ENCODE data around the gene NDUFS8.
"Not testable (repeated sequence)": the region's sequence is repeated elsewhere in the genome, so short reads cannot be mapped to it uniquely, and the experiment has no call there.

NDUFS8 gene

DNA sequence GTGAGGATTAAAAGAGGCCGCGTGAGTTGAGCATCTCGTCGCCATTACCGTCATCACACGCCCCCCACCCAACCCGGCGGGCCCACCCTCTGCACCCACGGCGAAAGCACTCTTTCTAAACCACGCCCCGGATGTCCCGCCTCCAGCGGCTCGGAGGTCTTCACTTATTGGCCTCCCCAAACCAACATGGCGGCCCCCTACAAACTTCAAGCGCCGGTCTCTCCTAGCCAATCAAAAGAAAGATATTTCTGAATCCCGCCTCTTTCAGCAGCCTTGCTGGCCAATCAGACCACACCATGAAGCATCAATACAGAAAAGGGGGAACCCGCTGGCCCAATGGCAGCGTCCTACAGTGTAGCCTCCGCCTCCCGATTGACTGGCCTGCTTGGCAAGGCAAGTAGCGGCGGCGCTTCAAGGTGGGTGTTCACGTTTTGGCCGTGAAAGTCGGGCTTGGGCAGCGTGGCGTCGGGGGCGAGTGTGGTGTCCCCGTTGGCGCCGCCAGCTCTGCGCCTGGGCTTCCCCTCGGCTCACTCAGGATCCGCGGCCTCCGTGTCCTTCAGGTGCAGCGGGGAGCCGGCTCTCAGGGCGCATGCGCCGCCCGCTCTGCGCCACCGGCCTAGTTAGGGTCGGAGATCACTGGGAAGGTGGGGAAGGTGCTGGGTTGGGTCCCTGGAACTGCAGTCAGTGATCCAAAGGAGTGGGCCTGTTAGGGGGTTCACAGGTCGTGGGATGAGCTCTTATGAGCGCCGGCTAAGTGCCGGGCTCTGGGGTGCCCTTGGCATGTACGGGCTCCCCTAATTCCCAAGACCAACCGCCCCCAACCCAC is at the start of gene NDUFS8:
TSS of gene NDUFS8 (plus strand) at position 364 of the 826 bp plus-strand sequence. CDS start 1,471 bp downstream, outside the sequence.
- DNase-seq (ENCODE audit: low spot score), result peak; percentile 100

DNA sequence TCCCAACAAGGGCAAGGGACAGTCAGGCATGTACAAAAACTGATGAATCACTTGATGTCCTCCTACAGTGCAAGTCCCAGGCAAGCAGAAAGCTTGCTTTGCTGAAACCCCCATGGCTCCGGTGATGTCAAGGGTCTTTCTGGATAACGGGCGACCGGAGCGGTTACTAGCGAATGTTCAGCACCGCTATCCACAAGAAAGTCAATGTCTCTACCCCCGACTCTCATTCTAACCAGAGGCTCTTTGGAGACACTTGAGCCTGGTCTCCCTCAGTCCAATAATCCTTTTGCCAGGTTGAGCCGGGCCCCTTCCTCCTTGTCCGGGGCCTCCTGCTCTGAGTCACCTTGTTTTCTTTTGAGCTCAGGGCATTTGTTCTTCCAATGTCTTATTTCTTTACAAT is 49.3 kb upstream of the NDUFS8 start:
- DNase-seq (ENCODE audit: low spot score), result not testable (repeated sequence)

DNA sequence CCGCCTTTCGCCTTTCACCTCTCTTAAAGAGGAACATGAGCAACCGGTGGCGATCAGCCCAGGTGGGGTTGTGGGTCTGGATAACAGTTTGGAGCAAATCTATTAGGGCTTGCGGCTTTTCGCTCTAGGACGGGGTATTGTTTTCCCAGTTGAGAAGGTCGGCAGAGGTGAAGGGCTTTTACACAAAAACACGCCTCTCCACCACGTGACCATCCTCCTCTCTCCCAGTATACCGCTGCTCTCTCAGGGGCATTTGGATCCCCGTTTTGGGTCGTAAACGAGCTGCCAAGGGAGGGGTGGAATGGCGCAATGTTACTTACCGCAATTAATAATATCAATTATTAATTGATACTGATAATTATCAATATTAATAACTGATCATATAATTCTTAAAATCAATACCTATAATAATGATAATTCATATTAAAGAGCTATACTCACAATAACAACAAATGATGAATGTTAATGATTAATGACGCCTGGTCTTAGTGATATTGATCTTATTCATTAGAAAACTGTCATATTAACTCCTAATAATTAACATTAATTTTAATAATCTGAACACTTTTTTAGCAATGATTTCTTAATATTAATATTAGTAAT is 48.1 kb upstream of the NDUFS8 start:
- DNase-seq (ENCODE audit: low spot score), result not testable (repeated sequence)

DNA sequence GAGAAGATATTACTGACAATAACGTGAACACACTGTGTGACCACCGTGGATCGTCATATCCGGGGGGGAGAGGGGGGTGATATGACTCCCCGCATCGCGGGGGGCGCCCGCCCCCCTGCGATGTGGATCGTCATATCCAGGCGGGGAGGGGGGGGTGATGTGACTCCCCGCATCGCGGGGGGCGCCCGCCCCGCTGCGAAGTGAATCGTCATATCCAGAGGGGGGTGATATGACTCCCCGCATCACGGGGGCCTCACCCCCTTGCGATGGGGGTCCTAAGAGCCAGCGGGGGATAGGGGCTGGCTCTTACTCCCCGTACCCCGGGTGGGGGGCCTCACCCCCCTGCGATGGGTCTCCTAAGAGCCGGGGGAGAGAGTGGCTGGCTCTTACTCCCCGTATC is 46.5 kb upstream of the NDUFS8 start:
- DNase-seq (ENCODE audit: low spot score), result no peak

DNA sequence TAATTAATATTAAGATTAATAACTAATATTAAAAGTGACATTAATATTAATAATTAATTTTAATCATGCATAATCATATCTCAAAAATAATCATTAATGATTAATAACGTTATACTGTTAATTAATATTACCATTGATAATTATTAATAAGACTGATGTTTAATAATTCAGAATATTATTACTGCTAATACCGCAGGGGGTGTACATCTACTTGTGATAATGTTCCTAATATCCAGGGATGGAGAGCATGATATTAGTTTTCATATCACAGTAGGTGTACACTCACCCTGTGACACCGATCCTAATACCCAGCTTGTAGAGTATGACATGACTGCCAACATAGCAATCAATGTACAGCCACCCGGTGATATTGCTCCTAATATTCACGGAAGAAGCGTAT is 45.2 kb upstream of the NDUFS8 start:
- not testable (repeated sequence) for DNase-seq (ENCODE audit: low spot score)

DNA sequence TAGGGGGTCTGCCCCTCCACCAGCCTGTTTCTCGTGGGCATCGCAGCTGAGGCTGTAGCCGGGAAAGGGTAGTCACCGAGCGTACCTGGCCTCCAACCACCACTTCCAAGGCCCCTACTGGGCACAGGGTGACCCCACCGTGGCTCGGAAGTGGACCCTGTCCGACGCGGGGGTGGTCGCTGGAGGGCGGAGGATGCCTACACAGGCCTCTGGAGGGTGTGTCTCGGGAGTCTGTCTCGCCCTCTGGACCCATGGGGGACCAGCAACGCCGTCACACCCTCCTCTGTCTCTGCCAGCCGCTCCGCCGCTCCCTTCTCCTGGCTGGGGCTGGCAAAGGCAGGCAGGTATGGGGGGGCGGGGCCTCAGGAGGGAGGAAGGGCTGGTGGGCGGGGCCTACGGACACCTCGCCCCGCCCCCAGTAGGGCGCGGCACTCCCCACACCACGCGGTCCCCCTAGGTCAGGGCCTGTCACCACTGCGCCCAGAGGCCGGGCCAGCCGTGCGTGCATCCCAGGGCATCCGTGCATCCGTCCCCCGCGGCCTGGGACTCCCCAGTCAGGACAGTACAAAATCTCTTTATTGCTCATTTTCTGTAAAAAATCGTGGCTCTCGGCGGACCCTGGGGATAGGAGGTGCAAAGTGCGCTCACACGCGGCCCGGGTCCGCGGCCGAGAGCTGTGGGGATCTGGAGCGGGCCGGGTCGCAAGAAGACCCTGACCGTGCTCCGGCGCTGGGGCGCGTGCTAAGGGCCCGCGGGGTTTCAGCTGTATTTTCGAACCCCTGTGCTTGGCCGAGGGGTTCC is 39.7 kb upstream of the NDUFS8 start:
- not testable (repeated sequence) for DNase-seq (ENCODE audit: low spot score)

DNA sequence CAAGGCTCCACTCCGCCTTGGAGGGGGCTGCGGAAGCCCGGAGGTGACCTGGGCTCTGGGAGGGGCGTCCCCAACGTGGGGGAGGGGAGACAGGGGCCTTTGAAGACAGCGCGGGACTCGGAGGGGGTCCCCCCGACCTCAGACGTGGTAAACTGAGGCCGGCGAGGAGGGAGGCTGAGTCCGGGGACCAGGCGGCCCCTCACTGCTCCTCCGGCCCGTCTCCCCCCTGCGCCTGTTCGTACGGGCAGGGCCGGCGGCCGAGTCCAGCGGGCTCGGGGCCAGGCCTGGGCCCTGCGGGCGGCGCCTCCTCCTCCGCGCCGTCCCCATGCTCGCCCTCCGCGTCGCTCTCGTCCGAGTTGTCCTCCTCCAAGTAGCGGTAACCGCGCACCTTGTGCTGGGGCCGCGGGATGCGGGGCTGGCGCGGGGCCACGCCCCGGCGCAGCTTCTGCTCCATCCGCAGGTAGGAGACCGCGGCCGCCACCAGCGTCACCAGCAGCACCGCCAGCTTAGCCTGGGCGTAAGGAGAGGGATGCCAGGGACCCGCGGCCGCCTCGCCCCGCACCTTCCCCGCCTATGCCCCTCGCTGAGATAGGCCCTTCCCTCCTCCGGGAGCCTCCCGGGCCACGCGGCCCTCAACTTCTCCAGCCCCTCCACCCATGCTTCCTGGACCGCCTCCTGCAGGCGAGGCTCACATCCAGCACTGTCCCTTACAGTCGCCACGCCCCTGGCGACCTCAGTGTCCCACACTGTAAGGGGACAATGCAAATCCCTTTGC is 38.9 kb upstream of the NDUFS8 start:
- DNase-seq (ENCODE audit: low spot score), result not testable (repeated sequence)

DNA sequence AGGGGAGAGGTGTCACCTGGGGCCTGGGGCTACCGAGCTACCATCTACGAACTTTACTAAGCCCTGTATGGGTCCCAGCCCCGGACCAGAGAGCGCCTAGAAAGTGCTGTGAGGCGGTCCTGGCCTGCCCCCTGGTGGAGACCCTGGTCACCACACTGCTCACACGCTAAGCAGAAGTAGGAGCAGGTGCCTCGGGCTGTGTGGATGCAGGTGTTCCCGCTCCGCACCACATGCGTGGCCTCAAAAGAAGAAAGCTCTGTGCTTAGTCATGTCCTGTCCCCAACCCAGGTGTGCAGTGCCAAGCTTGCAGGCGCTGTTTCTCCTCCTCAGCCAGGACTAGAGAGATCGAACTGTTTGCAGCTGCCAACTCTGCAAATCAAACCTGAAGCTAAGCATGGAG is 36.7 kb upstream of the NDUFS8 start:
- not testable (repeated sequence) for DNase-seq (ENCODE audit: low spot score)

DNA sequence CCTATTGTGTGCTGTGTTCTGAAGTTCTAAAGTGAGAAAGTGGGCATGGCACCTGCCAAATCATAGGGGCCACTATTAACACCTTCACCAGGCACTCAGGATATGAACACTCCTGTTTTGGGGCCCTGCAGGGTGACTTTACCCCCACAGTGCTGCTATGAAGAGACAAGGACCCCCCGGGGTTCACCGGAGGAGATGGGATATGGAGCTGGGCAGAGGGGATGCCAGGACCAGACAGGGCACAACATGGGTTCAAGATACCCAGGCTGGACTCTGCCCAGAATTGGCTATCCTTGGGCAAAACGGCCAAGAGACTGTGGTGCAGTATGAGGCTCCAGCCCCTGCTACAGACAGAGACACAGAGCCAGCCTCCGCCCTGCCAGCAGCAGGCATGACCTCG is 36.1 kb upstream of the NDUFS8 start:
- DNase-seq (ENCODE audit: low spot score), result not testable (repeated sequence)

DNA sequence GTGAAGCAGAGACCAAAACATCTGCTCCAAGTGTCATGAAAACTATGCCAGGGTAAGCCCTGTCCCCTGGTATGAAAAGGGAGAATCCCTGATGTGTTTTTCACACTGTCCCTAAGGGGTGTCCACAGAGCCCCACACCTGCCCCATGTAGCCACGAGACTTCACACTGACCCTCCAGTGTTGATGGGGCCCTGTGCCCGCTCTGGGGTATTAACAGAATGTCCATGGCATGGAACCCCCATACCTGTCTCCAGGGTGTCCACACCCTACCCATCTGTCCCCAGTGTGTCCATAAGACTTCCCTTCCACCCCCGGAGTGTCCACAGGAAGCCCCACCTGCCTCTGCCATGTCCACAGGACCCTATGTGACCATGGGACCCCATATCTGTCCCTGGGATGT is 35.4 kb upstream of the NDUFS8 start:
- DNase-seq (ENCODE audit: low spot score), result not testable (repeated sequence)

DNA sequence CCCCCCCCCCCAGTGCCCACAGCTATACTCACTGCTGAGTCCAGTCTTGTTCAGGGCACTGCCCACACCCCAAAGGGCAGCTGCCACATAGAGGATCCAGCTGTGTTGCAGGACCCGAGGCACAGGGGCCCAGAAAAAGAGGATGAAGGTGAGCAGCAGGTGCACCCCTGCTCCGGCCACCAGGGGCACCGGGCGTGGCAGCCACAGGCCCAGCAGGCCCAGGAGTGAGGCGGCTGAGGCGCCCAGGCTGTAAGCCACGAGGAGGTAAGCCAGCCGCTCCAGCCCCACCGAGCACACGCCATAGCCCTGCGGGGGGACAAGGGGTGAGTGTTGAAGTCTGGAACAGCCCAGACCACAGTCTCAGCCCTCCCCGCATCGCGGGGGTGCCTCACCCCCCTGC is 34.9 kb upstream of the NDUFS8 start:
- not testable (repeated sequence) for DNase-seq (ENCODE audit: low spot score)

DNA sequence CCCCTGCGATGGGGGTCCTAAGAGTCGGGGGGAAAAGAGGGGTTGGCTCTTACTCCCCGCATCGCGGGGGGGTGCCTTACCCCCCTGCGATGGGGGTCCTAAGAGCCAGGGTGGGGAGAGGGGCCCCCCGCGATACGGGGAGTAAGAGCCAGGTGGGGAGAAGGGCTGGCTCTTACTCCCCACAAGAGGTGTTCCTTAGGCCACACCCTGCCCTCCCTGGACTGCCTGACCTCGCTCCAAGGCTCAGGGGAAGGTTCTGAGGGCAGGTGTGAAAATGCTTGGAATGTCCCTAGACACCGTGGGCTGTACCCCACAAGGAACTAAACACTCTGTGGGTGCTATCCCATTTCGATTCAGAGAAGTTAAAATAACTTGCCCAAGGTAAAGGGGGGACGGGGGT is 34.4 kb upstream of the NDUFS8 start:
- no peak for DNase-seq (ENCODE audit: low spot score)

DNA sequence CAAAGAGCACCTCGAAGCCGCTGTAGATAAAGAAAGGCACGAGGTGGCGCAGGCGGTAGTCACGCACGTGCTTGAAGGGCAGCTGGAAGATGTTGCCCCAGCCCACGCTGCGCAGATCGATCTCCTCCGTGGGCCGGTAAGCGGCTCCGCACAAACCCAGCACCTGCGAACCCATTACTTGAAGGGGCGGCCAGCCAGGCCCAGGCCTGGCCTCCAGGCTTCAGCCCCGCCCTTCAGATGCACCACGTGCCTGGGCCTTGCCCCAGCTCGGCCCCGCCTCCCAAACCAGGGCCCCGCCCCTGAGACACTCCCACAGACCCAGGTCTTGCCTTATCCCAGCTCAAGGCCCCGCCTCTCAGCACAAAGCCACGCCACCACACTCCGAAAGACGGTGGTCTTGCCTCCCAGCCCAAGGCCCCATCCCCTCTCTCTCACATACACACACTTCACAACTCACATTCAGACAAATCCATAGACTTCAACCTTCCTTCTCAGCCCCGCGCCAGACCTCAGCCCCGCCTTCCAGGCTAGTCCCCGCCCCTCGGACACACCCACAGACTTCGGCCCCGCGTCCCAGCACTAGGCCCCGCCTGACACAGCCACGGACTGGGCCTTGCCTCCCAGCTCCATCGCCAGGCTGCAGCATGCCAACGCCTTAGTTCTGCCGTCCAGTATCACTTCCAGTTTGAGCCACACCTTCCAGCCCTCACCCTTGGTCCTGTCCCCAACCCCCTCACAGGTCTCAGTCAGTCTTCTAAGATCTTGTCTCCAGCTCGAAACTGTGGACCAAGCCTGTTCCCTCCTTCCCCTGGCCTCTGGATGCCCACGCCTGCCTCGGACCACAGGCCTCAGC is 33.6 kb upstream of the NDUFS8 start:
- no peak for DNase-seq (ENCODE audit: low spot score)

DNA sequence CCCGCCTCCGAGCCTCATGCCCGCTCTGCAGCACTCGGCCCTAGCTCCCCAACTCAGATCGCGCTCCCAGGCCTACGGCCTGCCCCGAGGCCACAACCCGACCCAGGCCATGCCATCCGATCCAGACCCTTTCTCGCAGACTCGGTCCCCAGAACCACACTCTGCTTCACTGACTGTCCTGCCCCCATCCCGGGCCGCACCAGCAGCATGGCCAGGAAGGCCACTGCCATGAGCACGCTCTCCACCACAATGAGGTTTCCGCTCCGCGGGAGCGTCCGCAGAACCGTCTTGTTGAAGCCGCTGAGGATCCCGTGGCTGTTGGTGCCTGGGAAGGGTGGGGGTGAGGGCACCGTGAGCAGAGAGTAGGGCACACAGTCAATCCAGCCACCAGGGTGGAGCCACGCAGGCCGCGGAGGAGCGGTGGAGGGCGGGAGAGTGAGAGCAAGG is 33.0 kb upstream of the NDUFS8 start:
- no peak for DNase-seq (ENCODE audit: low spot score)

DNA sequence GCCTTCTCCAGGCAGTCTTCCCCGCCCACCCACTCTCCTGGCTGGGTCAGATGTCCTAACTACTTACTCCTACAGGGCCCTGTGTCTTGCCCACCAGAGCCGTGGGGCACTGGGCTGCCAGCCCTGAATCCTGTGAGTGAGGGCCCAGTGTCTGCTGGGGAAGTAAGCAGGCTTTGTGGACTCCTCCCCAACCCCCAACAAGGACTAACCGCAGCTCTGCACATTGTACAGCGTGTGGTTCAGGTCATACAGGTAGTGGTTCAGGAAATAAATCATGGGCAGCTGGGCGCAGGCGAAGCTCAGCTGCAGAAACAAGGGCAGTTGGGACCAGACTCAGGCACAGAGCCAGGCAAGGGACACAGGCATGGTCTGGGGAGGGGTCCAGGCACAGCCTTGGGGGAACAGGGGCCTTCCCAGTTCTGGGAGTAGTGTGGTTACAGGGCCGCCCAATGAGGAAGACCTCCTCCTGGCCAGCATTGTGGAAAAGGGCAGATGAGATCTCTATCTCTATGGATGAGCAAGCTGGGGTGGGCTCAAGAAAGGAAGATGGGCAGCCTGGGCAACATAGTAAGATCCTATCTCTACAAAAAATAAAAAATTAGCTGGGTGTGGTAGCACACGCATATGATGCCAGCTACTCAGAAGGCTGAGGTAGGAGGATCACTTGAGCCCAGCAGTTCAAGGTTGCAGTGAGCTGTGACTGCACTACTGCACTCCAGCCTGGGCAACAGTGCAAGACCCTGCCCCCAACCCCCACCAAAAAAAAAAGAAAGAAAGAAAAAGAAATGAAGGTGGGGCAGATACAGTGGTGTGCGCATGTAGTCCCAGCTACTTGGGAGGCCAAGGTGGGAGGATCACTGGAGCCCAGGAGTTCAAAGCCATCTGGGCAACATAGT is 32.1 kb upstream of the NDUFS8 start:
- DNase-seq (ENCODE audit: low spot score), result no peak

DNA sequence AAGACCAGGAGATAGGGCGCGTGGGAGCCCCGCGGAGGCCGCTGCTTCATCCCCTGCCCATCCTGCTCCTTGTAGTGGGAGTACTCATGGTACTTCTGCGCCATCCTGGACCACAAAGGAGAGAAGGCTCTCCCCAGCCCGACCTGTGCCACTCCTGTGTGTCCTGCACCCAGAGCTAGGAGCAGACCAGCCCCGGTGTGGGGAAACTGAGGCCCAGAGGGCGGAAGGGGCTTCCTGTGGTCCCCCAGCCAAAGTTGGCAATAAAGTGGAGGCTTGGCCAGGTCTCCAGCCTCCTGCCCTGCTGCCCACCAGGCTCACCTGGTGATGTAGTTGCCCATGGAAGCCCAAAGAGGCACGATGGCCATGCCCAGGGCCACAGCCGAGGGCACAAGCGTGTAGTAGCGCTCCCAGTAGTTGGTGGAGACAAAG is 31.3 kb upstream of the NDUFS8 start:
- no peak for DNase-seq (ENCODE audit: low spot score)

DNA sequence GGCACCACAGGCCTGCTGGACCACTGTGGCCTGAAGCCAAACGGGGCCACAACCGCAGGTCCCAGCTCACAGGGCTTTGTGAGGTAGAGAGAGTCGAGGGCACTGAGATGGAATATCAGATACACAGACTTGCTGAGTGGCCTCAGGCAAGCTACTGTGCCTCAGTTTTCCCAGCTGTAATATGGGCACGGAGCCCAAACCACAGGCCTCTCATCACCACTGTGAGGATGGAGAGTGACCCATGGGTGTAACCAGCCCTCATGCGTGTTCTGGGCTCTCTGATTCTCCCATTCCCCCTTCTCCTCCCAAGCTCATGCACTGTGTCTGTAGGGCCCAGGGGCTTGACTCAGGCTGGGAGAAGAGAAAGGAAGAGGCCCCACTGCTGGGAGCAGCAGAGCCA is 30.8 kb upstream of the NDUFS8 start:
- DNase-seq (ENCODE audit: low spot score), result no peak

DNA sequence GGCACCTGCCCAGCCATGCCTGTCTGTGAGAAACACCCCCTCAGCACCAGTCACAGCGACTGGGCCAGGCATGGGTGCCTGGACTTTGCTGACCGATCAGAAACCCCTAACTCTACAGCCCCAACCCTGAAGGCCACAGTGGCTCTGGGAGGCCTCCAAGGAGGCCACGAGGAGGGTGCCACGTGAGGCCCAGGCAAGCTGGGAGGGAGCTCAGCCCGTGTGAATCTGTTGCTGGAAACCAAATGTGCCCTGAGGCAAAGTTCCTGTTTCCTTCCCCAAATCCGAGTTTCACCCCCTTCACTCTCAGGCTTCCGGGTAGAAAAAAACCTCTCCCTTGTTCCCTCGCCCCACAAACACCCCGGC is 27.9 kb upstream of the NDUFS8 start:
- DNase-seq (ENCODE audit: low spot score), result no peak

DNA sequence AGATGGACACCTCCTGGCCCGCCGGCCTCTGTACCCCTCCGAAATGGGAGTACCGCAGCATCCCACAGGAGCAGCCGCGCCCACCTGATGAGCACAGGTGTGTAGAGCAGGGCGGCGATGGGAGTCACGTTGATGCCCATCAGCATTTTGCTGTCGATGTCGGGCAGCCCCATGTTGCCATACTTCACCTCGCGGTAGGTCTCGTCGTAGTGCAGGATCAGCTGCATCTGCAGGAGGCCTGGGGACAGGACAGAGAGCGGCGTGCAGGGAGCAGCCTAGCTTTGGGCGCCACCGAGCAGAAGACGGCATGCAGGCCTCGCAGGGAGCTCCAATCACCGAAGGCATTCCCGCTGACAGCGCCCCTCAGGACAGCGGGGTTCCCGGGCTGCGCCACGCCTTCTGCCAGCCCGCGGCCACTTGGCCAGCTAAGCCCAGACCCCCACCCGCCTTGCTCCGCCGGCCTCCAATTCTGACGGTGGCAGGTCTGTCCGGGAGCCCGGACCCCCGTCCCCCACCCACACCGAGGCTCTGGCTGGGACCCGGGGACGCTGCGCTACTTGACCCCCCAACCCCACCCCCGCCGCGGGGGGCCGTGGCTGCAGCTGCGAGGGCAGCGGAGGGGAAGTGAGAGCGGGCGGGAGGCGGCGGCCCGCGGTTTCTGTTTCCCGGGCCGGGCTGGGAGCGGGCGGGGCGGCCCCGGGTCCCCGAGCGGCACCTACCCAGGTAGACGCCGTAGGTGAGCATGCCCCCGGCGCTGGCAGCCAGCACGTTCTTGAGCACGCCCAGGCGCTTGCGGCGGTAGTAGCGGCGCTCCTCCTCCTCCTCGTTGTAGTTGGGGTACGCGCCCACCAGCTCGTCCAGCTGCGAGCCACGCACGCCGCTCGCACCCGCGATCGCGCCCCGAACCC is 27.3 kb upstream of the NDUFS8 start:
- DNase-seq (ENCODE audit: low spot score), result no peak

Measured in pons (tissue), 1 donor.